Thyroid gland (tissue), 4 donors: ENCODE results near the gene DIP2B. TPM values are rescaled to one million over a fixed set of nuclear protein-coding genes. Genes with fewer than 3 reads are reported as not detected.

Experiments used
- DNase-seq, 2 donors: peaks; one replicate each; pipeline ENCODE4 v3.0.0-alpha.2; 2019
- H3K27ac ChIP-seq, 3 donors: fragments of 200-600 bp; sonication (generic); 1 replicate in 2 of 3; 2 replicates in 1 of 3; pipeline ENCODE4 v1.5.1; 2016 to 2019; ENCODE audit warnings: mild to moderate bottlenecking in 1 of 3, moderate library complexity in 1 of 3
- H3K27me3 ChIP-seq: fragments of 200-600 bp; sonication (generic); one replicate; pipeline ENCODE4 v1.5.1; 2019
- H3K36me3 ChIP-seq, 2 donors: fragments of 200-600 bp; sonication (generic); one replicate each; pipeline ENCODE4 v1.5.1; 2016 to 2019
- H3K4me1 ChIP-seq, 2 donors: fragments of 200-600 bp; sonication (generic); one replicate each; pipeline ENCODE4 v1.5.1; 2017 to 2019
- H3K4me3 ChIP-seq, 3 donors: fragments of 200-600 bp; sonication (generic); replicated peaks in 1 of 3; 1 replicate in 2 of 3; 2 replicates in 1 of 3; pipeline ENCODE4 v1.5.1; 2016; ENCODE audit warnings: mild to moderate bottlenecking in 1 of 3
- H3K9me3 ChIP-seq: fragments of 200-600 bp; sonication (generic); one replicate; pipeline ENCODE4 v1.5.1; 2017
- CTCF ChIP-seq, 6 experiments: fragments of 200-600 bp in 3 of 6; fragments of 450-650 bp in 3 of 6; sonication (generic) in 3 of 6; IDR thresholded peaks; one replicate each; pipeline ENCODE4 v1.5.1; 2016 to 2019; ENCODE audit warnings: antibody characterized with exemption in 6 of 6, mild to moderate bottlenecking in 2 of 6, inconsistent platforms in 1 of 6, moderate library complexity in 1 of 6
- POLR2A ChIP-seq, 2 donors: fragments of 450-650 bp; IDR thresholded peaks; one replicate each; pipeline ENCODE4 v1.6.1; 2017; ENCODE audit warnings: antibody characterized with exemption in 2 of 2, mild to moderate bottlenecking in 2 of 2, moderate library complexity in 1 of 2
- WGBS, 2 donors: methylation state at CpG; one replicate each; pipeline ENCODE4 v1.1.5; 2017; 5-methylcytosine and 5-hydroxymethylcytosine counted together
- intact Hi-C: fragments of 100-400 bp; cut with DNase I; formaldehyde crosslinking; loops from one replicate; pipeline ENCODE4 v1.15.1; 2023
- total RNA-seq, 4 donors: library from RNA; depleted of rRNA; stranded (reverse); fragments of >200 nt; gene quantifications; one replicate each; pipeline ENCODE4 v1.2.3, GENCODE V29; 2016

Gene DIP2B
- total RNA-seq, 4 donors from 2014 or later: 27.7 to 45.7 (median 32.4) TPM

- peak overlapping the region in 1 of 3 donors; percentile 47 for H3K27ac ChIP-seq
Observed at GRCh38 chr12:50661300-50662115, 156.7 kb downstream of the DIP2B start.

DNA sequence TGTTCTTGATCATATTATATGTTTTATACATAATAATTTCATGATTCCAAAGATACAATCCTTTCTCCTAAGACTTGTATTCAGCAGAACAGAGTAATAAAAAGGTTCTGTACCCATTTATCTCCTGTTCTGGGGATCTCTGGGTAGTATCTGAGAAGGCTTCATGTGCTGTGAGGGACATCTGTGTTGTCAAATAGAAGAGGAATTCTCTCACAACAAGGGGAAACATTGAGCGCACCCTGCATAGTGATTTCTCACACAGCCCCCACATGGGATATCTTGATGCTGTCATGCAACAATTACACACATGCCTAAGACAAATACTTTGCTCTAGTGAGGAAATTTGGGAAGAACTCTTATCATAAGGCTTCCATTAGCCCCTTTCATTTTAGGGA lies 157.3 kb downstream of the DIP2B start:
- intact Hi-C loops: no loop called here
- TF ChIP-seq POLR2A (IDR thresholded peaks at IDR 0.05): no peak
- no peak for TF ChIP-seq CTCF (IDR thresholded peaks at IDR 0.05)
- peaks cover 4 to 9% of the 10 kb centered on the region in 2 donors for H3K4me1 ChIP-seq
- DNase-seq: no peak
- no peak overlapping the region for H3K4me3 ChIP-seq
- H3K9me3 ChIP-seq: no peaks in the 10 kb centered on the region
- no peaks in the 10 kb centered on the region for H3K36me3 ChIP-seq
- peak overlapping the region in 1 of 3 donors; percentile 47 for H3K27ac ChIP-seq
- H3K27me3 ChIP-seq: no peaks in the 10 kb centered on the region
- 86 to 89% methylated on average over 1 of the region's 1 CpG for WGBS, 2 donors

More at GRCh38 chr12:50661300-50662115, 156.7 kb downstream of the DIP2B start:
- Histone ChIP-seq H3K4me3 (no peak overlapping the region), H3K27me3 (no peaks in the 10 kb centered on the region), H3K36me3 (no peaks in the 10 kb centered on the region), H3K9me3 (no peaks in the 10 kb centered on the region), H3K4me1 (peaks cover 4 to 9% of the 10 kb centered on the region in 2 donors)
- no peak for DNase-seq
- intact Hi-C loops: no loop called here
- whole genome bisulfite sequencing, 2 donors: 52 to 60% methylated on average over 7 of the region's 7 CpGs
- TF ChIP-seq CTCF (IDR thresholded peaks at IDR 0.05) (no peak), POLR2A (IDR thresholded peaks at IDR 0.05) (no peak)

- TF ChIP-seq POLR2A (IDR thresholded peaks at IDR 0.05): no peak
- no peak for TF ChIP-seq CTCF (IDR thresholded peaks at IDR 0.05)
- DNase-seq: no peak
- WGBS, 2 donors: 95 to 96% methylated on average over 5 of the region's 5 CpGs
- H3K4me3 ChIP-seq: no peak overlapping the region
- H3K4me1 ChIP-seq: peaks cover 4 to 9% of the 10 kb centered on the region in 2 donors
- H3K27ac ChIP-seq: no peak overlapping the region
- no peaks in the 10 kb centered on the region for H3K36me3 ChIP-seq
- intact Hi-C loops: no loop called here
- no peaks in the 10 kb centered on the region for H3K27me3 ChIP-seq
- no peaks in the 10 kb centered on the region for H3K9me3 ChIP-seq
Observed at GRCh38 chr12:50665170-50665569, 160.4 kb downstream of the DIP2B start.

DNA sequence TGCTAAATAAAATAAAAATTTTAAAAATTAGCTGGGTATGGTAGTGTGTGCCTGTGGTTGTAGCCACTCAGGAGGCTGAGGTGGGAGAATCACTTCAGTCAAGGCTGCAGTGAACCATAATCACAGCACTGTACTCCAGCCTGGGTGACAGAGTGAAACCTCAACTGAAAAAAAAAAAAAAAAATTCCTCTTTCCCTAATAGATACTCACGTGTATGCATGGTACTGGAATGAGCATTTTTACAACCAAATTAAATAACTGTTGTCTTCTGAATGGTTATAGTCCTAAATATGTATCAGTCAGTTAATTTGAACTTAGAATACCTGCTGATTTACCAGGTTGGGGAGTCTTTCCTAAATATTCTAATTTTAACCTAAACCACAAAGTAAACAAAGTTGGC lies 160.8 kb downstream of the DIP2B start:
- WGBS, 2 donors: 73 to 85% methylated on average over 1 of the region's 1 CpG
- Histone ChIP-seq H3K36me3 (no peaks in the 10 kb centered on the region), H3K9me3 (no peaks in the 10 kb centered on the region), H3K4me3 (no peak overlapping the region), H3K27ac (no peak overlapping the region), H3K4me1 (peaks cover 4 to 9% of the 10 kb centered on the region in 2 donors), H3K27me3 (no peaks in the 10 kb centered on the region)
- no peak for TF ChIP-seq POLR2A (IDR thresholded peaks at IDR 0.05)
- intact Hi-C loops: no loop called here
- DNase-seq: no peak

GRCh38 chr12:50666023-50666422 lies 161.2 kb downstream of the DIP2B start:
- intact Hi-C loops: no loop called here
- Histone ChIP-seq H3K4me1 (peaks cover 4 to 8% of the 10 kb centered on the region in 2 donors), H3K9me3 (no peaks in the 10 kb centered on the region), H3K27me3 (no peaks in the 10 kb centered on the region), H3K27ac (no peak overlapping the region), H3K36me3 (no peaks in the 10 kb centered on the region), H3K4me3 (no peak overlapping the region)
- DNase-seq: no peak
- 93 to 100% methylated on average over 1 of the region's 1 CpG for WGBS, 2 donors
- TF ChIP-seq CTCF (IDR thresholded peaks at IDR 0.05): no peak
- TF ChIP-seq POLR2A (IDR thresholded peaks at IDR 0.05): no peak
